SKM-1 (cell line): ENCODE measurements around the gene MIA.
"Not testable (repeated sequence)": the region's sequence is repeated elsewhere in the genome, so short reads cannot be mapped to it uniquely, and the experiment has no call there.

Source experiments
- DNase-seq: peaks from one replicate; lab custom pipeline; 2025; ENCODE audit not compliant: unreplicated experiment; lab: John Stamatoyannopoulos, UW

The MIA gene

GRCh38 chr19:40777937-40778705 is 2.8 kb downstream of the MIA start, which contains the start of gene RAB4B:
RAB4B (plus strand) TSS chr19:40778247; CDS start chr19:40778376, 129 bp downstream.
- DNase-seq: peak; percentile 97

DNA sequence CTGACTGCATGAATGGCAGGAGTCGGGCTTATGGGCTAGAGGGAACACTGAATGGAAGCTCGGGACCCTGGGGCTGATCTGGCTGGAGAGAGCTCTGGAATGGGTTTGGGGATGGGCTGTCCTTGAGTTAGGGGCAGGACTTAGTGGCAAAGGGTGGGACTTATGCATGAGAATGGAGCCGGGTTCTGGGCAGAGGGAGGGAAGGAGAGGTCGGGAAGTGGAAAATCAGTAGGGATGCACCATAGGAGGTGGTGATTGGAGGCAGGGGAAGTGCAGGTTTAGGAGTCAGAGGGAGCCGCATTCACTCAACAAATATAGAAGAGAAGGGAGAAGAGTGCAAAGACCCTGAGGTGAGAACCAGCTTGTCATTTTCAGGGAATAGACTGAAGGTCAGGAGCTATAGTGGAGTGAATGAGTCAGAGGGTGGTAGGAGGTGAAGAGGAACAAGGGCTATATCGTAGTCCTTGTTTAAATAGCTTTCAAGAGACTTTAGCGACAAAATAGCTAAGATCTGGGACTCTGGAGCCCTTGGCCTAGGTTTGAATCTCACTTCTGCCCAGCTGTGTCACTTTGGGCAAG is 3.5 kb downstream of the MIA start:
- no peak for DNase-seq

DNA sequence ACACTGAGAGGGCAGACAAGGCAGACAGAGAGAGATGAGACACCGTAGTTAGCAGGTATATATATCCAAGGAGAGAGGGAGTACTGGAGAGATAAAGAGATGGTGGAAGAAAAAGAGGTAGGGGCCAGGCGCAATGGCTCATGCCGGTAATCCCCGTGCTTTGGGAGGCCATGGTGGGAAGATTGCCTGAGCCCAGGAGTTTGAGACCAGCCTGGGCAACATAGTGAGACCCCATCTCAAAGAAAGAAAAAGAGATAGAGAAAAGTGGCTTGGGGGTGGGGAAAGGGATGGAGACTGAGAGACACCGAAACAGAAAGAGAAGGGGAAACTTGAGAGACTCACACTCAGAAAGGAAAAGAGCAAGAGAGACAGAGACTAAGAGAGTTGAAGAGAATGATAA is 5.3 kb downstream of the MIA start:
- no peak for DNase-seq

DNA sequence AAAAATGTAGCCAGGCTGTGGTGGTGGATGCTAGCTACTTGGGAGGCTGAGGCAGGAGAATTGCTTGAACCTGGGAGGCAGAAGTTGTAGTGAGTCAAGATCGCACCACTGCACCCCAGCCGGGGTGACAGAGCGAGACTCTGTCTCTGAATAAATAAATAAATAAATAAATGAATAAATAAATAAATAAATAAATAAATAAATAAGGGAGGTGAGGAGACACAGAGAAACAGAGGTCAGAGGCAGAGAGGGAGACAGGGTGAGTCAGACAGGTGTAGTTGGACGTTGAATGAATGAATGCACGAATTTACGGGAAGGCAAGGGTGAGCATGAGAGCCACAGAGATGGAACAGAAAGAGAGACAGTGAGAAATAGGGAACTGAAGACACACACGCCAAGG is 5.8 kb downstream of the MIA start:
- no peak for DNase-seq

- no peak for DNase-seq
These were observed 8.4 kb downstream of the MIA start for GRCh38 chr19:40783711-40784110.

GRCh38 chr19:40784146-40784545 is 8.8 kb downstream of the MIA start:
- not testable (repeated sequence) for DNase-seq

DNA sequence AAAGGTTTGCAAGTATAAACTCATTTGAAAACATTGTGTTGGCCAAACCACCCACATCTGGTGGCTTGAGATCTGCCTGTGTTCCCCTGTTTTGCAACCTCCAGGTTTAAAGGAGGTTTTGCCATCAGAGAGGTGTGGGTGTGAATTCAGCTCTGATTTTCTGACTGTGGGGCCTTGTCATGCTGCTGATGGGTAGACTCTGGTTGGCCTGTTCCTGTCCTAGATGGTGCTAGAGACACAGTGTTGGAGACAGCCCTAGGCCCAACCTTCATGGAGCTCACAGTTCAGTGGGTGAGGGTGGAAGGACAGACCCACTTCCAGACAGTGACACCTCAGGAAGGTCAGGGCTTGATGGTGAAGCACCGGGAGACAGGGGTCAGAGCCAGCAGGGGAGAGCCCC is 10.2 kb downstream of the MIA start:
- no peak for DNase-seq

- no peak for DNase-seq
These were observed 11.0 kb downstream of the MIA start for GRCh38 chr19:40786060-40787037.

- DNase-seq: no peak
These were observed 16.0 kb downstream of the MIA start for GRCh38 chr19:40791349-40791748.

DNA sequence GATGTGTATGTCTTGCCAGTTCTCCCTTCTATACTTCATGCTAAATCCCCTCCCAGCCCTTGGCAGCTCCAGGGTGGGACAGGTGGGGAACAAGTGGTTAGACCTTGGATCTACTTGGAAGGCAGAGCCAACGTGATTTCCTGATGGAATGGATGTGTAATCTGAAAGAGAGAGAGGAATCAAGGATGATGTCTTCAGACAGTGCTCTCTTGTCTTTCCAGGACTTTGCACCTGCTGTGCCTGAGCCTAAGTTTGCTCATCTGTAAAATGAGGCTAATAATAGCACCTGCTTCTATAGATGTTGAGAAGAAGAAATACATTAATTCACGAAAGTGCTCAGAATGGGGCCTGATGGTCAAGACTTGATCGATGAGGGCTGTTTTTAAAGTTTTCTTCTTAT is 16.7 kb downstream of the MIA start:
- DNase-seq: no peak

- DNase-seq: no peak
These were observed 22.0 kb downstream of the MIA start for GRCh38 chr19:40797166-40797962.

DNA sequence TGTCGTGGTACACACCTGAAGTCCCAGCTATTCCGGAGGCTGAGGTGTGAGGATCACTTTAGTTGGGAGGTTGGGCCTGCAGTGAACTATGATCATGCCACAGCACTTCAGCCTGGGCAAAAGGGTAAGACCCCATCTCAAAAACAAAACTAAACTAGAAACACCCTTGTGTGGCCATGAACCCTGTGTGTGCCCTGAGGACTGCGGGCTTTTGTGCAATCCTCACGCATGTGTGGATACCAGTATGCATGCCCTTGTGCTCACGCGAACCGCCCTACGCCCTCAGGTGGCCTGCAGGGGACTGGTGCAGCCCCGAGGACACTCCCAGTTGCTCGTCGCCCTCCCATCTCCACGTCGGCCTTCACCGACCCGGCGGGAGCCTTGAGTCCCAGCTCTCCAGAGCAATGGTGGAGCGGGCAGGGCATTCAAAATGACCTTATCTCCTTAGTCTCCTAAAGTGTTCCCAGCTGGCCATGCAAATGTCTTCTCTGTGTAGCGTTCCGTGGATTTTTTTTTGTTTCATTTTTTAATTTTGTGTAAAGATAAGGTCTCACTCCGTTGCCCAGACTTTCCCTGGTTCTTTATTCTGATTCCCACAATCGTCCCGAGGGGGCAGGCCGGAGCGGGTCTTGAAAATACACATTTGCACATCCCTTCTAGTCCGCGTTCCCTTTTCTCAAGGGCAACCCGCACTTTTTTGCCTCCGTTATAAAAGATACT is 22.8 kb downstream of the MIA start:
- peak; percentile 59 for DNase-seq

DNA sequence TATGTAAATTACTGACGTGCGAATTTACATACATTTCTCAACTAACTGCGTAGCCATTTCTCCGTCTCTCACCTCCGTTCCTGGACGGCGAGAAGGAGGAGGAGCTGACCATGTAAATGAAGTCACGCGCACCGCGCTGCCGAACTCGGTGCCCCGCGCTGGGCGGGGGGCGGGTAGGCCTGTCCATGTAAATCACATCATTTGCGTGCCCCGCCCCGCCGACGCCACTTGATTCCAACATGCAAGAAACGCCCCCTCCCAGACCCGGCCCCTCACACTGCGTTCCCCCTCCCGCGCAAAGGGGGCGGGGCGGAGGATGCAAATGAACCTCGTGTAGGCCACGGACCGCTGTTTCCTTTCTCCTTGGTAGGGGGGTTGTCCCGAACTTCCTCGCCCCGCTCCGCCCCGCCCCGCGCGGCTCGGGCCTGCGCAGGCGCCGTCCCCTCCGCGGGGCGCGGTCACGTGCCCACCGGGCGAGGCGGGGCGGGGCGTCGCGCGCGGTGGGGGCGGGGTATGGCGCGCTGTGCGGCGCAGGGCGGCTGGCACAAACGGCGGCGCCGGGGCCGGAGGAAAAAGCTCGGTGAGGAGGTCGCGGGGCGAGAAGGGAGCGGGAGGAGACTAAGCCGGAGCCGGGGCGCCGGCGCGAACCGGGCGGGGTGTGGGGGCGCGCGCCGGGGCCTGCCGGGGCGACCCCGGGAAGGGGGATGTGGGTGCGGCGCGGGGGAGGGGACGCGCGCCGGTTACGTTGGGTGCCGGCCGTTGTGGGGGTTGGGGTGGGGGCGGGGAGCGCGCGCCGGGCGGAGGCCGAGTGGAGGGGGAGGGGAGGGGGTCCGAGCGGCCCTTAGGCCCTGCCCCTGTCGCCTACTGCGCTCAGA is 23.6 kb downstream of the MIA start, which contains the start of gene EGLN2:
TSS of gene EGLN2 (plus strand) at position 509 of the 875 bp plus-strand sequence. CDS start 1,382 bp downstream, outside the sequence.
- peak; percentile 97 for DNase-seq

- DNase-seq: no peak
These were observed 24.4 kb downstream of the MIA start for GRCh38 chr19:40799558-40800338.

- DNase-seq: no peak
These were observed 25.1 kb downstream of the MIA start for GRCh38 chr19:40800339-40800996.

DNA sequence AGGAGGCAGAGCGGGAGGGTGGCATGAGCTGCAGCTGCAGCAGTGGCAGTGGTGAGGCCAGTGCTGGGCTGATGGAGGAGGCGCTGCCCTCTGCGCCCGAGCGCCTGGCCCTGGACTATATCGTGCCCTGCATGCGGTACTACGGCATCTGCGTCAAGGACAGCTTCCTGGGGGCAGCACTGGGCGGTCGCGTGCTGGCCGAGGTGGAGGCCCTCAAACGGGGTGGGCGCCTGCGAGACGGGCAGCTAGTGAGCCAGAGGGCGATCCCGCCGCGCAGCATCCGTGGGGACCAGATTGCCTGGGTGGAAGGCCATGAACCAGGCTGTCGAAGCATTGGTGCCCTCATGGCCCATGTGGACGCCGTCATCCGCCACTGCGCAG is 25.7 kb downstream of the MIA start:
- no peak for DNase-seq

DNA sequence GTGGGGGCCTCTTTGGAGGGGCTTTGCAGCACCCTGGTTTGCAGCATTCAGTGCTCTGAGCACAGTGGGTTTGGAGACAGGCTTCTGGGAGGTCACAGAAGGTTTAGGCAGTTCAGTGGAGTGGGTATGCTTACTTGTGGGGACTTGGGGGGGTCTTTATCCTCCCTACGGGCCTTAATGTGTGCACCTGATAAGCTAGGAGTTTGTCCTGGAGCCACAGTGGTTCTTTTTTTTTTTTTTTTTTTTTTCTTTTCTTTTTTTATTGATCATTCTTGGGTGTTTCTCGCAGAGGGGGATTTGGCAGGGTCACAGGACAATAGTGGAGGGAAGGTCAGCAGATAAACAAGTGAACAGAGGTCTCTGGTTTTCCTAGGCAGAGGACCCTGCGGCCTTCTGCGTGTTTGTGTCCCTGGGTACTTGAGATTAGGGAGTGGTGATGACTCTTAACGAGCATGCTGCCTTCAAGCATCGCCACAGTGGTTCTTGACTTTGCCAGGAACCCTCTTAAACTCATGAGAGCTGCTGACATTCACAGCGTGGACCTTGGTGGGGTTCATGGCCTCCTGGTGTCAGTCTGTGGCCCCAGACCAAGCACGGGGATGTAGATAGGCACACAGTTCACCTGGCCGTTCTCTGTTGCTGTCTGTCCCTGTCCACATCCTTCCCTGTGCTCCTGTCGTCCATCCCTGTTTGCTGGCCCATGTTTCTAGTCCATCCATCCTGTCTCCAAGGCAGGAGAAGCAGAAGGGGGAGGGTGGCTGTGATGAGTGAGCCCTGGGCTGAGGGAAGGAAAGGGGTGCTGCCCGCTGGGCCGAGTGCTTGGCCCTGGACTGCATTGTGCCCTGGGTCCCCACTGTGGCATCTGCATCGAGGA is 26.3 kb downstream of the MIA start:
- DNase-seq: no peak
